Lung (tissue), 12 donors: ENCODE results near the gene PITX2. TPM values are rescaled to one million over a fixed set of nuclear protein-coding genes. Genes with fewer than 3 reads are reported as not detected.

Experiments used
- ATAC-seq: fragments of 200-7000 bp; cut with Tn5 transposase; one replicate; pipeline ENCODE4 v1.9.1; 2020; ENCODE audit warnings: moderate number of reproducible peaks; ENCODE audit not compliant: insufficient read depth, low FRiP score
- DNase-seq, 3 donors: peaks; one replicate each; pipeline ENCODE4 v3.0.0-alpha.2; 2013 to 2017
- H3K27ac ChIP-seq, 2 donors: one replicate each; pipeline ENCODE4 v1.5.1; 2013; ENCODE audit warnings: mild to moderate bottlenecking in 2 of 2, moderate library complexity in 2 of 2, control low read depth in 1 of 2, inconsistent platforms in 1 of 2, low read depth in 1 of 2, low read length in 1 of 2
- H3K27me3 ChIP-seq, 3 donors: one replicate each; pipeline ENCODE4 v1.5.1; 2013; ENCODE audit warnings: low read length in 2 of 3; ENCODE audit not compliant: control insufficient read depth in 3 of 3, insufficient read depth in 3 of 3
- H3K36me3 ChIP-seq, 4 donors: one replicate each; pipeline ENCODE4 v1.5.1; 2013; ENCODE audit warnings: low read length in 4 of 4, mild to moderate bottlenecking in 1 of 4, moderate library complexity in 1 of 4; ENCODE audit not compliant: control insufficient read depth in 4 of 4, insufficient read depth in 4 of 4
- H3K4me1 ChIP-seq, 5 donors: one replicate each; pipeline ENCODE4 v1.5.1; 2013; ENCODE audit warnings: low read length in 5 of 5, mild to moderate bottlenecking in 2 of 5, moderate library complexity in 1 of 5; ENCODE audit not compliant: control insufficient read depth in 5 of 5, insufficient read depth in 5 of 5
- H3K4me3 ChIP-seq: one replicate; pipeline ENCODE4 v1.5.1; 2013; ENCODE audit warnings: mild to moderate bottlenecking, control low read depth, moderate library complexity
- H3K9ac ChIP-seq, 2 donors: one replicate each; pipeline ENCODE4 v1.5.1; 2013; ENCODE audit warnings: low read length in 2 of 2, control low read depth in 1 of 2; ENCODE audit not compliant: insufficient read depth in 1 of 2
- H3K9me3 ChIP-seq, 4 donors: one replicate each; pipeline ENCODE4 v1.5.1; 2013; ENCODE audit warnings: low read length in 3 of 4, mild to moderate bottlenecking in 1 of 4, moderate library complexity in 1 of 4; ENCODE audit not compliant: control insufficient read depth in 4 of 4, insufficient read depth in 3 of 4
- WGBS, 2 donors: extraction: QIAGEN DNeasy Blood & Tissue Kit; methylation state at CpG; one replicate each; pipeline ENCODE4 v1.1.7; 2013; 5-methylcytosine and 5-hydroxymethylcytosine counted together
- polyA plus RNA-seq, 2 donors: library from polyadenylated mRNA; stranded (reverse); fragments of 200-250 nt; gene quantifications; one replicate each; pipeline ENCODE4 v1.2.1, GENCODE V29; 2013
- total RNA-seq, 2 donors: library from RNA; depleted of rRNA in 1 of 2; stranded (reverse); fragments of >200 nt in 1 of 2; gene quantifications; one replicate each; pipeline ENCODE4 v1.2.1, GENCODE V29; 2014 to 2021
- TF ChIP-seq, protein P1 (sequence below): IDR thresholded peaks from 2 replicates; pipeline ENCODE4 v1.5.1; 2012; ENCODE audit warnings: mild to moderate bottlenecking; ENCODE audit errors: control extremely low read depth, extremely low read depth
- donor health status: control.
- donor health status: control.
- donor health status: Bipolar disorder and iron deficiency.
- donor health status: healthy.
- donor health status: DM: yes; HTN: yes; CAD: no.

The PITX2 gene
- total and polyA plus RNA-seq, 4 donors, result not detected

DNA sequence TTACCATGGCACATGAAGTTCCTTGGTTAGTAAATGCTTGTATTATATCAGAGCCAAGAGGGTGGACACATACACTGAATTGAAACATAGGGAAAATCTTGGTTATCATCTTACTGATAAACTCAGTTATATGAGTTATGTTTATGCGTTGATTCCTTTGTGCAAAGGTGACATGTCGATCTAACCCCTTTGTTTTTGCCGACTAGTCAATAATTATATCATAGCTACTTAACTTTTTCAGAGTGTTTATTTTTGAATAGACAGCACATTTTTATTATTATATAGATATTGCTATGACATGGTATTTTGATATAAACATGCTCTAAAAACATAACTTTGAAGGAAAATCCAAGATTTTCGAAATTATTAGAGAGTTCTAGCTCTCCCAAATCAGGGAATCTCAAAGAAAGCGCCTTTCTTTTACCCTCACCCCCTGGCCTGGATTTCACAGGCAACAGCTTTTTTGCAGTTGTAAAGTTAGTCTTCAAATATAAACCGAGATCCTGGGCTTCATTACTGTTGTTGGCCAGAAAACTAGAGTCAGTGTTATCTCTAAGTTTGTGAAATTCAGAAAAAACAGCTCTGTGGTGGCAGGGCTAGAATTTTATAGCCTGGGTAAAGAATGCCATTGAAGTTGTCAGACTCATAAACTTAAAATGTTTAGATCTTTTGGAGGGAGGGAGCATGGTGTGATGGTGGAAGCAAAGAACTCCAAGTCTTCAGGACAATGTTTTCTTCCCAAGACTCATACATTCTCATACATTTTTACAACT is 45.8 kb upstream of the PITX2 start:
- peak in 2 of 3 donors; percentile 50 to 55 for DNase-seq

DNA sequence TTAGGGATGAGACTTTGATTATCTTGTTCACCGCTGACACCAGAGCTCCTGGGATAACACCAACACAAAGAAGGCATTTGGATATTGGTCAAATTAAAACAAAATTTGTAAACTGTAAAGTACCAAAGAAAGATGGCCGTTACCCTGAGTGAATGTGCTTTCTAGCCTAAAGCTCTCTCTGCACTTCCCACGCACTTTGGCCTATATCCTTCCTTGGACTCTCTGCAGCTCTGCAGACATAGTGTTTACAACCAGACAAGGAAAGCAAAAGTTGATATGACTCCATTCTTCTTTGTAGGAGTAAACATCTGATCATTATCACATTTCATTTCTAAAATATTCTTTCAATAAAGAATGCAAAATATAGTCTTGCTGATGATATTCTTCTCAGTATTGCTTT is 44.8 kb upstream of the PITX2 start:
- DNase-seq (no peak), ATAC-seq (no peak)
- H3K9me3 ChIP-seq, result peaks cover 0 to 1% (median 0%) of the 10 kb centered on the region in 4 donors
- H3K27ac ChIP-seq, result no peak overlapping the region
- no peaks in the 10 kb centered on the region for H3K36me3 ChIP-seq
- H3K9ac ChIP-seq, result no peak overlapping the region
- H3K4me1 ChIP-seq, result peaks cover 0 to 6% (median 0%) of the 10 kb centered on the region in 5 donors
- no peaks in the 10 kb centered on the region for H3K27me3 ChIP-seq
- TF ChIP-seq, protein P1, sequence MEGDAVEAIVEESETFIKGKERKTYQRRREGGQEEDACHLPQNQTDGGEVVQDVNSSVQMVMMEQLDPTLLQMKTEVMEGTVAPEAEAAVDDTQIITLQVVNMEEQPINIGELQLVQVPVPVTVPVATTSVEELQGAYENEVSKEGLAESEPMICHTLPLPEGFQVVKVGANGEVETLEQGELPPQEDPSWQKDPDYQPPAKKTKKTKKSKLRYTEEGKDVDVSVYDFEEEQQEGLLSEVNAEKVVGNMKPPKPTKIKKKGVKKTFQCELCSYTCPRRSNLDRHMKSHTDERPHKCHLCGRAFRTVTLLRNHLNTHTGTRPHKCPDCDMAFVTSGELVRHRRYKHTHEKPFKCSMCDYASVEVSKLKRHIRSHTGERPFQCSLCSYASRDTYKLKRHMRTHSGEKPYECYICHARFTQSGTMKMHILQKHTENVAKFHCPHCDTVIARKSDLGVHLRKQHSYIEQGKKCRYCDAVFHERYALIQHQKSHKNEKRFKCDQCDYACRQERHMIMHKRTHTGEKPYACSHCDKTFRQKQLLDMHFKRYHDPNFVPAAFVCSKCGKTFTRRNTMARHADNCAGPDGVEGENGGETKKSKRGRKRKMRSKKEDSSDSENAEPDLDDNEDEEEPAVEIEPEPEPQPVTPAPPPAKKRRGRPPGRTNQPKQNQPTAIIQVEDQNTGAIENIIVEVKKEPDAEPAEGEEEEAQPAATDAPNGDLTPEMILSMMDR, result no peak
- WGBS, 2 donors, result 80 to 87% methylated on average over 3 of the region's 3 CpGs
- H3K4me3 ChIP-seq, result no peak overlapping the region

More for the DNA sequence above, 45.8 kb upstream of the PITX2 start:
- WGBS, 2 donors, result 59 to 61% methylated on average over 6 of the region's 6 CpGs
- no peak overlapping the region for H3K4me3 ChIP-seq
- no peak overlapping the region for H3K27ac ChIP-seq
- H3K9ac ChIP-seq, result no peak overlapping the region
- TF ChIP-seq, protein P1, result no peak
- no peaks in the 10 kb centered on the region for H3K36me3 ChIP-seq
- no peaks in the 10 kb centered on the region for H3K27me3 ChIP-seq
- H3K4me1 ChIP-seq, result peaks cover 0 to 6% (median 0%) of the 10 kb centered on the region in 5 donors
- no peak for ATAC-seq
- H3K9me3 ChIP-seq, result peaks cover 0 to 1% (median 0%) of the 10 kb centered on the region in 4 donors

DNA sequence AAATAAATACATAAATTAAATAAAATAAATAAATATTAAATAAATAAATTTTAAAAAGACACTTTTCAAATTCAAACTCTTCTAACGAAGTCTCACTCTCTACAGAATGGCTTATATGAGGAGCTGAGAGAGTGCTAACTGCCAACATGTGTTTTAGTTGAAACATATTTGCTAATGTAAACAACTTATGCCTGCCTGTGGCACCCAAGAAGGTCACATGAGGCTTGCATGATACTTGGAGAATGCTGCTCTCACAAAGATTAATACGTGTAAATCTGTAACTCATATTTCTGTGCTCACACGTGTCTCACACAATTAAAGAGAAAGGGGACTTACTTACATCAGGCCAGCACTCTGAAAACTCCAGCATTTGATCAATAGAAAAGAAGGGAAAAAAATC is 43.2 kb upstream of the PITX2 start:
- DNase-seq (no peak), ATAC-seq (no peak)
- H3K4me3 ChIP-seq, result no peak overlapping the region
- TF ChIP-seq, protein P1, result no peak
- H3K9me3 ChIP-seq, result peaks cover 0 to 1% (median 0%) of the 10 kb centered on the region in 4 donors
- peaks cover 0 to 6% (median 0%) of the 10 kb centered on the region in 5 donors for H3K4me1 ChIP-seq
- no peaks in the 10 kb centered on the region for H3K36me3 ChIP-seq
- H3K27ac ChIP-seq, result no peak overlapping the region
- no peak overlapping the region for H3K9ac ChIP-seq
- WGBS, 2 donors, result 59 to 70% methylated on average over 3 of the region's 3 CpGs
- no peaks in the 10 kb centered on the region for H3K27me3 ChIP-seq
